Measurements from ENCODE around the gene RNU5B-1. TPM values are rescaled to one million over a fixed set of nuclear protein-coding genes. Genes with fewer than 3 reads are reported as not detected.

RNU5B-1 gene
- total and polyA plus RNA-seq, 5 donors from 2014 or later, result not detected

DNA sequence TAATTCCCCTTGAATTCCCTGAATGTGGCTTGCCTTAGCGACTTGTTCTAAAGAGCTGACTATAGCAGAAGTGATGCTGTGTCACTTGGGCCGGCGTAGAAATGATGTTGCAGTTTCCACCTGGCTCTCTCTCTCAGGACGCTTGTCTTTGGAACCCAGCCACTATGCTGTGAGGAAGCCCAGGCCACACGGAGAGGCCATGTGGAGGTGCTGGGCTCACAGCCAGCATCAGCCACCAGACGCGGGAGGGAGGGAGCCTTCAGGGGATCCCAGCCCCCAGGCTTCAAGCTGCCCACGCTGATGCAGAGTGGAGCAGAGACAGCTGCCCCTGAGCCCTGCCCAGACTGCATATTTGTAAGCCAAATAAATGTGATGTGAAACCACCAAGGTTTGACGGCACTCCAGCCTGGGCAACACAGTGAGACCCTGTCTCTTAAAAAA lies 18.6 kb downstream of the RNU5B-1 start:
- Histone ChIP-seq H3K4me3 (ENCODE audit: low read depth, low read length) (no peak overlapping the region), H3K27me3 (ENCODE audit: control insufficient read depth, insufficient read depth, low read length) (no peaks in the 10 kb centered on the region), H3K27ac (ENCODE audit: insufficient read depth, low read length, poor library complexity, severe bottlenecking) (no peak overlapping the region), H3K4me1 (ENCODE audit: control insufficient read depth, insufficient read depth, low read length, poor library complexity, severe bottlenecking) (no peaks in the 10 kb centered on the region), H3K9me3 (ENCODE audit: control insufficient read depth in 2 of 2, low read length in 2 of 2) (no peaks in the 10 kb centered on the region), H3K36me3 (ENCODE audit: control insufficient read depth, insufficient read depth, low read length) (no peaks in the 10 kb centered on the region)
- ATAC-seq (ENCODE audit: low read depth in 2 of 2) (no peak), DNase-seq (no peak)
- Mint-ChIP-seq H3K4me1 (no peaks in the 10 kb centered on the region), H3K9me3 (peaks cover 0 to 1% (median 0%) of the 10 kb centered on the region in 7 donors), H3K4me3 (no peak overlapping the region), H3K27me3 (peaks cover 38% of the 10 kb centered on the region), H3K36me3 (no peaks in the 10 kb centered on the region), H3K27ac (no peak overlapping the region)

DNA sequence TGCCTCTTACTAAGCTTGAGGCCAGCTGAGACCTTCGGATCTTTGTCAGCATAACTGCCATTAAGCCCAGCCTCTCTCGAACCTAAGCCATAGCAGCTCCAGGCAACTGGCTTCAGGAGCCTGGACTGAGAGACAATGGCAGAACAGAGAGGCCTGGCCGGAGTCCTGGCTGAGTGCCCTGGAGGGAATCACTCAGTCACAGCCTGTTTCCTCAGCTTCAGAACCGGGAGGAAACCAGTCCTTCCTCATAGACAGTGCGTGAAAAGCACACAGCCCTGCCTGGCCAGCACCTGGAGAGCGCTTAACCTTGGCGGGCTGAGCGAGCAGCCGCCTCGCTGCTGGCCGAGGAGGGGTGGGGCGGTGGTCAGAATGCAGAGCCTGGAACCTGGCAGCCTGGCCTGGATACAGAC lies 21.6 kb downstream of the RNU5B-1 start:
- H3K27ac Mint-ChIP-seq, result peak overlapping the region in 1 of 3 donors; percentile 82

DNA sequence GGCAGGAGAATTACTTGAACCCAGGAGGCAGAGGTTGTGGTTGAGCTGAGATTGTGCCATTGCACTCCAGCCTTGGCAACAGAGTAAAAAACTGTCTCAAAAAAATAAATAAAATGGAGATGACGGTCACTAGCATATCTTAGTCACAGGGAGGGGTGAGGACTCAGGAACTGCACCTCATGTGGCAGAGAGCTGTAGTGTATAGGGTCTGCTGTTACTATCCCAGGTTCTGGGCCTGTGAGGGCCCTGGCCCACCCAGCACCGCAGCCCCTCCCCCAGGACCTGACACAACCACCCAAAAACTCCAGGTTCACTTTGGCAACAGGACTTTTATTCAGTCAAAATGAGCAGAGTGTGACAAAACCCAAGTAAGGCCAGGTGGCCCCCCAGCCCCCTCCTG lies 22.3 kb downstream of the RNU5B-1 start:
- peaks cover 0 to 1% (median 0%) of the 10 kb centered on the region in 7 donors for H3K9me3 Mint-ChIP-seq
- H3K4me3 Mint-ChIP-seq, result no peak overlapping the region
- DNase-seq (no peak), ATAC-seq (ENCODE audit: low read depth in 2 of 2) (no peak)
- no peaks in the 10 kb centered on the region for H3K36me3 Mint-ChIP-seq
- H3K27me3 Mint-ChIP-seq, result peaks cover 25% of the 10 kb centered on the region
- H3K36me3 ChIP-seq (ENCODE audit: control insufficient read depth, insufficient read depth, low read length), result no peaks in the 10 kb centered on the region
- H3K4me1 Mint-ChIP-seq, result no peaks in the 10 kb centered on the region
- H3K4me3 ChIP-seq (ENCODE audit: low read depth, low read length), result no peak overlapping the region
- no peak overlapping the region for H3K27ac ChIP-seq (ENCODE audit: insufficient read depth, low read length, poor library complexity, severe bottlenecking)
- H3K9me3 ChIP-seq (ENCODE audit: control insufficient read depth in 2 of 2, low read length in 2 of 2), result no peaks in the 10 kb centered on the region
- H3K27ac Mint-ChIP-seq, result no peak overlapping the region
- H3K27me3 ChIP-seq (ENCODE audit: control insufficient read depth, insufficient read depth, low read length), result no peaks in the 10 kb centered on the region
- H3K4me1 ChIP-seq (ENCODE audit: control insufficient read depth, insufficient read depth, low read length, poor library complexity, severe bottlenecking), result no peaks in the 10 kb centered on the region

More for the DNA sequence above, 21.6 kb downstream of the RNU5B-1 start:
- Histone ChIP-seq H3K9me3 (ENCODE audit: control insufficient read depth in 2 of 2, low read length in 2 of 2) (no peaks in the 10 kb centered on the region), H3K27me3 (ENCODE audit: control insufficient read depth, insufficient read depth, low read length) (no peaks in the 10 kb centered on the region), H3K36me3 (ENCODE audit: control insufficient read depth, insufficient read depth, low read length) (no peaks in the 10 kb centered on the region), H3K4me3 (ENCODE audit: low read depth, low read length) (no peak overlapping the region), H3K4me1 (ENCODE audit: control insufficient read depth, insufficient read depth, low read length, poor library complexity, severe bottlenecking) (no peaks in the 10 kb centered on the region), H3K27ac (ENCODE audit: insufficient read depth, low read length, poor library complexity, severe bottlenecking) (no peak overlapping the region)
- H3K4me3 Mint-ChIP-seq, result no peak overlapping the region
- DNase-seq (no peak), ATAC-seq (ENCODE audit: low read depth in 2 of 2) (no peak)
- H3K27me3 Mint-ChIP-seq, result peaks cover 25% of the 10 kb centered on the region
- no peaks in the 10 kb centered on the region for H3K4me1 Mint-ChIP-seq
- no peaks in the 10 kb centered on the region for H3K36me3 Mint-ChIP-seq
- H3K9me3 Mint-ChIP-seq, result peaks cover 0 to 1% (median 0%) of the 10 kb centered on the region in 7 donors

- no peak overlapping the region for H3K27ac ChIP-seq (ENCODE audit: insufficient read depth, low read length, poor library complexity, severe bottlenecking)
- H3K36me3 ChIP-seq (ENCODE audit: control insufficient read depth, insufficient read depth, low read length), result no peaks in the 10 kb centered on the region
- Mint-ChIP-seq H3K9me3 (peaks cover 0 to 1% (median 0%) of the 10 kb centered on the region in 7 donors), H3K4me1 (no peaks in the 10 kb centered on the region), H3K27me3 (peaks cover 16% of the 10 kb centered on the region), H3K36me3 (no peaks in the 10 kb centered on the region), H3K4me3 (no peak overlapping the region), H3K27ac (no peak overlapping the region)
- no peak for DNase-seq
- H3K9me3 ChIP-seq (ENCODE audit: control insufficient read depth in 2 of 2, low read length in 2 of 2), result no peaks in the 10 kb centered on the region
- H3K27me3 ChIP-seq (ENCODE audit: control insufficient read depth, insufficient read depth, low read length), result no peaks in the 10 kb centered on the region
- H3K4me1 ChIP-seq (ENCODE audit: control insufficient read depth, insufficient read depth, low read length, poor library complexity, severe bottlenecking), result no peaks in the 10 kb centered on the region
- no peak for ATAC-seq (ENCODE audit: low read depth in 2 of 2)
- H3K4me3 ChIP-seq (ENCODE audit: low read depth, low read length), result no peak overlapping the region
These were observed 23.3 kb downstream of the RNU5B-1 start for GRCh38 chr15:65327651-65328393.

- peaks cover 18% of the 10 kb centered on the region for H3K27me3 Mint-ChIP-seq
- no peak for DNase-seq
- Histone ChIP-seq H3K36me3 (ENCODE audit: control insufficient read depth, insufficient read depth, low read length) (no peaks in the 10 kb centered on the region), H3K4me1 (ENCODE audit: control insufficient read depth, insufficient read depth, low read length, poor library complexity, severe bottlenecking) (no peaks in the 10 kb centered on the region), H3K4me3 (ENCODE audit: low read depth, low read length) (no peak overlapping the region), H3K9me3 (ENCODE audit: control insufficient read depth in 2 of 2, low read length in 2 of 2) (no peaks in the 10 kb centered on the region), H3K27me3 (ENCODE audit: control insufficient read depth, insufficient read depth, low read length) (no peaks in the 10 kb centered on the region), H3K27ac (ENCODE audit: insufficient read depth, low read length, poor library complexity, severe bottlenecking) (no peak overlapping the region)
- H3K4me1 Mint-ChIP-seq, result no peaks in the 10 kb centered on the region
- peaks cover 0 to 1% (median 0%) of the 10 kb centered on the region in 7 donors for H3K9me3 Mint-ChIP-seq
- no peak for ATAC-seq (ENCODE audit: low read depth in 2 of 2)
- H3K4me3 Mint-ChIP-seq, result no peak overlapping the region
- H3K27ac Mint-ChIP-seq, result no peak overlapping the region
- no peaks in the 10 kb centered on the region for H3K36me3 Mint-ChIP-seq
These were observed 24.2 kb downstream of the RNU5B-1 start for GRCh38 chr15:65328506-65329287.

DNA sequence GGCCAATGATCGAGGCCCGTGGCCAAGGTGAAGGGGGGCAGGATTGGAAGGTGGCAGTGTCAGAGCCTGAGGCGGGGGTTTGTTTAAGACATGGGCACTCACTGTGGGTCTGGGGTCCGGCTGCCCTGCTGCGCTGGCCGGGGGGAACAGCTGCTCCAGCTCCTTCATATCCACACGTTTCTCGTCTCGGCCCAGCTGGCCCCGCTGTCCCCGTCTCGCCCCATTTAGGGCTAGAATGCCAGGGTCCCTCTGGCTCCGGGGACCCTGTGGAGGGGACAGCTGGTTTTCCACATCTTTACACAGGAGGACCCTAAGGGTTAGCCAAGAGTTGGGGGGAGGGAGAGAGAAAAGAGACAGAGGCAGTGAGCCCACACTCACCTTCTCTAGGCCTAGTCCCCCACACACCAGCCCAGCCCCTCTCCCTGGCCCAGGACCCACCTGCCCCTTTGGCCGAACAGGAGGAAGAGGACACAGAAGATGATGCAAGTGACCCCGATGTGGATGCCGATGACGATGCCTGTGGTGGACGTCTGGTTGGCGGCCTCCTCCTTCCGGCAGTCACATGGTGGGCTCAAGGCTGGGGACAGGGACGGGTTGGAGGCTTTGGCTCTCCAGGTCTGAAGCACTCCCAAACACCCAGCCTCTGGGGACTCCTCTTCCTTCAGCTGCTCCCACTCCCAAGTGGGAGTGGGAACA lies 25.0 kb downstream of the RNU5B-1 start:
- Mint-ChIP-seq H3K27ac (no peak overlapping the region), H3K36me3 (no peaks in the 10 kb centered on the region), H3K9me3 (peaks cover 0 to 1% (median 0%) of the 10 kb centered on the region in 7 donors), H3K27me3 (peaks cover 15% of the 10 kb centered on the region), H3K4me1 (no peaks in the 10 kb centered on the region), H3K4me3 (no peak overlapping the region)
- Histone ChIP-seq H3K4me3 (ENCODE audit: low read depth, low read length) (no peak overlapping the region), H3K4me1 (ENCODE audit: control insufficient read depth, insufficient read depth, low read length, poor library complexity, severe bottlenecking) (no peaks in the 10 kb centered on the region), H3K27ac (ENCODE audit: insufficient read depth, low read length, poor library complexity, severe bottlenecking) (no peak overlapping the region), H3K36me3 (ENCODE audit: control insufficient read depth, insufficient read depth, low read length) (no peaks in the 10 kb centered on the region), H3K9me3 (ENCODE audit: control insufficient read depth in 2 of 2, low read length in 2 of 2) (no peaks in the 10 kb centered on the region), H3K27me3 (ENCODE audit: control insufficient read depth, insufficient read depth, low read length) (no peaks in the 10 kb centered on the region)
- DNase-seq (no peak), ATAC-seq (ENCODE audit: low read depth in 2 of 2) (no peak)

DNA sequence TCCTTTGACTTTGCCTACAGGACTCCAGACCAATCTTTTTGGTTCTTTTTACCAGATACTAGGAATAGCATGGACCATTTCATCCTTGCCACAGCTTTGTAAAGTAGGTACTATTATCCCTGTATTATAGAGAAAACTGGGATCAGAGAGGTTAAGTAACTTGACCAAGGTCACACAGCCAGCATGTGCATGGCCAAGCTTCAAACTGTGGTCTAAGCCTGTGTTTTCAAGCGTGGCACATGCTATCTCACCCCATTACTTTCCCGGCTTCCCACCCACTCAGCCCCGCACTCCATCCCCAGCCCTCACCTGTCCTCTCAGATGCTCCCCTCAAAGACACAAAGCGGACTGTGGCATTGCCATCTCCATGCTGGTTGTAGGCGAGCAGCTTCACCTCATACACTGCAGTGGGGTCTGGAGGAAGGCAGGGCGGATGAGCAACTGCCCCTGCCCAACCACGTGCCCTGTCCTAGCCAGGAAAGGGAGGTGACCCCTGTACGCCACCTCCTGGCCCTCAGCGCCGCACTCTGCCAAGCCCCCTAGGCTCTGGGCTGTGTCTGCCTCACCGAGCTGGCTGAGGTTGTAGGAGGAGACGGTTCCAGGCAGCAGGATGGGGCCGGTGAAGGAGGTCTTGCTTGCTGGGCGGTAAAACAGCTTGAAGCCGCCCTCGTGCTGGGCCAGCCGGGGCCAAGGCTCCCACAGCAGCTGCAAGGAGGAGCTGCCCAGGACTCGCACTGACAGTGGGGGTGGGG lies 25.7 kb downstream of the RNU5B-1 start:
- Histone ChIP-seq H3K4me1 (ENCODE audit: control insufficient read depth, insufficient read depth, low read length, poor library complexity, severe bottlenecking) (no peaks in the 10 kb centered on the region), H3K27ac (ENCODE audit: insufficient read depth, low read length, poor library complexity, severe bottlenecking) (no peak overlapping the region), H3K9me3 (ENCODE audit: control insufficient read depth in 2 of 2, low read length in 2 of 2) (no peaks in the 10 kb centered on the region), H3K36me3 (ENCODE audit: control insufficient read depth, insufficient read depth, low read length) (no peaks in the 10 kb centered on the region), H3K27me3 (ENCODE audit: control insufficient read depth, insufficient read depth, low read length) (no peaks in the 10 kb centered on the region), H3K4me3 (ENCODE audit: low read depth, low read length) (no peak overlapping the region)
- H3K9me3 Mint-ChIP-seq, result peaks cover 0 to 1% (median 0%) of the 10 kb centered on the region in 7 donors
- no peak for ATAC-seq (ENCODE audit: low read depth in 2 of 2)
- DNase-seq, result no peak
- no peak overlapping the region for H3K27ac Mint-ChIP-seq
- H3K36me3 Mint-ChIP-seq, result no peaks in the 10 kb centered on the region
- H3K27me3 Mint-ChIP-seq, result peaks cover 12% of the 10 kb centered on the region
- H3K4me1 Mint-ChIP-seq, result no peaks in the 10 kb centered on the region
- no peak overlapping the region for H3K4me3 Mint-ChIP-seq

Data from CD4-positive, CD25-positive, alpha-beta regulatory T cell (primary cell).